ENCODE results near the gene UBXN7.
"Not testable (repeated sequence)": the region's sequence is repeated elsewhere in the genome, so short reads cannot be mapped to it uniquely, and the experiment has no call there.

UBXN7 gene

GRCh38 chr3:196320137-196320536 is 112.1 kb downstream of the UBXN7 start:
- DNase-seq (ENCODE audit: low read depth in 3 of 3, low spot score in 1 of 3), result no peak

GRCh38 chr3:196317687-196318467 is 114.3 kb downstream of the UBXN7 start, which contains the start of gene DYNLT2B:
Gene DYNLT2B (minus strand): TSS chr3:196318240. CDS start chr3:196318152, 88 bp downstream.
- DNase-seq (ENCODE audit: low read depth in 3 of 3, low spot score in 1 of 3), result peak; percentile 64 to 73 (median 71)

GRCh38 chr3:196316799-196317686 is 115.2 kb downstream of the UBXN7 start:
- DNase-seq (ENCODE audit: low read depth in 3 of 3, low spot score in 1 of 3), result not testable (repeated sequence)

- DNase-seq (ENCODE audit: low read depth in 3 of 3, low spot score in 1 of 3), result no peak
Measured at GRCh38 chr3:196315821-196316220, 116.4 kb downstream of the UBXN7 start.

- DNase-seq (ENCODE audit: low read depth in 3 of 3, low spot score in 1 of 3), result no peak
Measured at GRCh38 chr3:196314597-196314996, 117.6 kb downstream of the UBXN7 start.

- DNase-seq (ENCODE audit: low read depth in 3 of 3, low spot score in 1 of 3), result not testable (repeated sequence)
Measured at GRCh38 chr3:196314086-196314485, 118.1 kb downstream of the UBXN7 start.

GRCh38 chr3:196302960-196303359 is 129.3 kb downstream of the UBXN7 start:
- not testable (repeated sequence) for DNase-seq (ENCODE audit: low read depth in 3 of 3, low spot score in 1 of 3)

GRCh38 chr3:196302551-196302950 is 129.7 kb downstream of the UBXN7 start:
- not testable (repeated sequence) for DNase-seq (ENCODE audit: low read depth in 3 of 3, low spot score in 1 of 3)

GRCh38 chr3:196298521-196298920 is 133.7 kb downstream of the UBXN7 start:
- DNase-seq (ENCODE audit: low read depth in 3 of 3, low spot score in 1 of 3), result no peak
